Stimulated activated CD8-positive, alpha-beta memory T cell treated with anti-CD3 and anti-CD28 coated beads, Interleukin-7, amount 100 ng/mL, for 4 hours (primary cell): ENCODE data around the gene SLFNL1.

Source experiments
- DNase-seq, 2 donors: peaks; one replicate each; pipeline ENCODE4 v3.0.0-alpha.2; 2020; ENCODE audit warnings: low read depth in 2 of 2

Gene SLFNL1

GRCh38 chr1:41020109-41020576, 1.4 kb downstream of the SLFNL1 start:
- no peak for DNase-seq

DNA sequence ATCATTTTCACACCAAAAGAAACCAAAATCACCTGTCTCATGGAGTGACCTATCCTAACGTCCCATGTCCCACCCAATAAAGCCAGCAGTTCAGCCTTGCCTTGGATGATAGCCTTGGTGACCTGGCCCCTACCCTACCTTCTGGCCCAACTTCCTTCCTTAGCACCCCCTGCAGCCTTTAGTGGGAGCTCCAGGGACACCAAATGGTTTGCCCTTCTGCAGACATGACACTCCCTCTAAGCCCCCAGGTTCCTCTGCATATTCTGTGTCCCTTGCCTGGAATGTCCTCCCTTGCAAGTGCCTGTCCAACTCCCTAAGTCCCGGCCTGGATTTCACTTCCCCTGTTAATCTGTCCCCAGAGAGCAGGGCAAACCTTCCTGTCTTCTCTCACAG, 2.2 kb downstream of the SLFNL1 start:
- no peak for DNase-seq

DNA sequence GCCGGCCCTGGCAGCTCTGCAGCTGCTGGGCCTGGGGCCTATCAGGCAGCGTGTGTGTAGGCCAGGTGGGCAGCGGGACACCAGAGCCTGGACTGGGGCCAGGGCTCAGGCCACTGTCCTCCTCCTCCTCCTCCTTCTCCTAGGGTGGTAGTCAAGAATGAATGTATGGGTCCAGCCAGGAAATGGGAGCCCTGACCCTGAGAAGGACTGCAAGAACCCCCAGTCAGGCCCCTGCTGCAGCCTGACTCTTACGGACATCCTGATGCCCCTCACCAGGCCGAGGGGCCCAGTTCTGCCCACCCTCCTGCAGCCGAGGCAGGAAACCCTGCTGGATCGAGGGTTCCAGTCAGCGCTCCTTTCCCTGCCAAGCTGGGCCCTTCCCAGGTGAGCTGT, 3.5 kb downstream of the SLFNL1 start:
- no peak for DNase-seq

DNA sequence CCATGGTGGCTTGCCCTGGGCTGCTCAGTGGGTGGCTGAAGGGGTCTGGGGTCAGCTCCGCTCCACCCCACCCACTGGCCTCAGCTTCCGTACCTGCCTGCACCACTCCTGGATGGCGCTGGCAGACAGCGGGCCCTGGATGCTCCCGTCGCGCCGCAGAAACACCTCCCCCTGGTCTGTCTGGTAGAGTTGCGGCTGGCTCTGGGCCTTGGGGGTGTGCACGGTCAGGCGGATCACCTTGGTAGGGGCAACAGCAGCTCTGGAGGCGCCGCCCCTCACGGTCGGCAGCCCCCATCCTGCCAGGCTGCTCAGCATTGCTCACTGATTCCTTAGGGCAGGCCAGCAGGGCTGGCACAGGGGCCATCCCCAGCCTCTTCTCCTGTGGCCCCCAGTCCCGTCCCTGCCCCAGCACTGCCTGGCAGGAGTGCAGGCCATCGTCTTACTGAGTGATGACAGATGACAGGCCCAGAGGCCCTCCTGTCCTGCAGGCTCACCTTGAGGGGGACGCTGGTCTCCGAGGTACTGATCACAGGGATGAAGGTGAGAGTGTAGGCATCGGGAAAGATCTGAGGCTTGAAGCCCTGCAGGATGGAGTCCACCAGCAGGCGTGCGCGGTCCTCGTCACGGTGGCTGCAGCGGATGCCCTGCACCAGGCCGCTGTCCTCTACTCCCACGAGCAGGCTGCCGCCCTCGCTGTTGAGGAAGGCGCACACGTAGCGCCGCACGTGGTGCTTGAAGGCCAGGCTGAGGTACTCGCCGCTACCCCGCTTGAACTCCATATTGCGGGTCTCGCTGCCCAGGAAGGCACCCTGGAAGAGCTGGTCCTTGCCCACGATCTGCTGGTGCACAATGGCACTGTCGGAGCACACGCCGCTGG, 4.1 kb downstream of the SLFNL1 start:
- DNase-seq: no peak

GRCh38 chr1:41015897-41016470, 5.5 kb downstream of the SLFNL1 start:
- no peak for DNase-seq

GRCh38 chr1:41015281-41015896, 6.1 kb downstream of the SLFNL1 start:
- DNase-seq: no peak

DNA sequence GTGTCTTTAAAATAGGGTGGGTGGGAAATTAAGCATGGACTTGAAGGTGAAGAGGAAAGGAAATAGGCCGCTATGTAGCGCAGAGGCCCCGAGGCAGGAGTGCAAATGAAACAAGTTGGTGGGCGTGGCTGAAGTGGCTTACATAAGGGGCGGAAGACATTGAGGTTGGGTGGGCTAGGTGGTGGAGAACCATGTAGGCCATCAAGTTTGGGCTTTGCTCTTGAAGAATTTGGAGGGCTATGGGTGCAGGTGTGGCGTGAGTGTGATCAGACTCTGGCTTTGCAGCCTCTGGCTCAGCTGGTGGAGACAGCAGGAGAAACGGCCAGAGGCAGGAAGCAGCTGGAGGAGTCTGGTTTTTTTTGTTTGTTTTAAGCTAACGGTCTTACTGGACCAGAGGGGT, 6.7 kb downstream of the SLFNL1 start:
- no peak for DNase-seq

DNA sequence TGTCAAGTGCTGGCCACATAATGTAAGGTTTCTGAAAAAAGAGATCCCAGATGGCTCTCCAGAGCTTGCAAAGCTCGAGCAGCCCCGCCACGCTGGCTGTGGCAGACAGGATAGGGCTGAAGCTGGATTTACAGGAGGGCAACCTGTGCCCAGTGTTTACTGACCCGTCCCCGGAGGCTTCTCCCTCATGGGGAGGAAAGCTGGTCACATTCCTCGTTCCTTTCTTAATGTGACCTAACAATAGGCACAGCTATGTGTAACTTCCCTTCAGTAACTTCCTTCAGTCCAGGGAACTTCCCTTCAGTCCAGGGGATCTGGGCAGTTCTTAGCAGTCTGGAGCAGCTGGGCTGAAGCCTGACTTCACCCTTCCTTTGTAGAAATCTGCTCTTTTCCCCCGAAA, 7.7 kb downstream of the SLFNL1 start:
- DNase-seq: no peak

DNA sequence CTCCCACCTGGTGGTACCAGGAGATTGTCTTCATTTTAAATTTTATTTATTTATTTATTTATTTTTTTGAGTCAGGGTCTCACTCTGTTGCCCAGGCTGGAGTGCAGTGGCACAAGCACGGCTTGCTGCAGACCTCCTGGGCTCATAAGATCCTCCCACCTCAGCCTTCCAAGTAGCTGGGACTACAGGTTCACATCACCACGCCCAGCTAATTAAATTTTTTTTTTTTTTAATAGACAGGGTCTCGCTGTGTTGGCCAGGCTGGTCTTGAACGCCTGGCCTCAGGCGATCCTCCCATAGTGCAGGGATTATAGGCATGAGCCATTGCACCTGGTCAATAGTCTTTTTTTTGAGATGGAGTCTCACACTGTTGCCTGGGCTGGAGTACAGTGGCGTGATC, 8.5 kb downstream of the SLFNL1 start:
- DNase-seq: no peak

- DNase-seq: no peak
Measured at GRCh38 chr1:41010345-41010744, 11.2 kb downstream of the SLFNL1 start.

GRCh38 chr1:41009466-41009865, 12.1 kb downstream of the SLFNL1 start:
- no peak for DNase-seq

DNA sequence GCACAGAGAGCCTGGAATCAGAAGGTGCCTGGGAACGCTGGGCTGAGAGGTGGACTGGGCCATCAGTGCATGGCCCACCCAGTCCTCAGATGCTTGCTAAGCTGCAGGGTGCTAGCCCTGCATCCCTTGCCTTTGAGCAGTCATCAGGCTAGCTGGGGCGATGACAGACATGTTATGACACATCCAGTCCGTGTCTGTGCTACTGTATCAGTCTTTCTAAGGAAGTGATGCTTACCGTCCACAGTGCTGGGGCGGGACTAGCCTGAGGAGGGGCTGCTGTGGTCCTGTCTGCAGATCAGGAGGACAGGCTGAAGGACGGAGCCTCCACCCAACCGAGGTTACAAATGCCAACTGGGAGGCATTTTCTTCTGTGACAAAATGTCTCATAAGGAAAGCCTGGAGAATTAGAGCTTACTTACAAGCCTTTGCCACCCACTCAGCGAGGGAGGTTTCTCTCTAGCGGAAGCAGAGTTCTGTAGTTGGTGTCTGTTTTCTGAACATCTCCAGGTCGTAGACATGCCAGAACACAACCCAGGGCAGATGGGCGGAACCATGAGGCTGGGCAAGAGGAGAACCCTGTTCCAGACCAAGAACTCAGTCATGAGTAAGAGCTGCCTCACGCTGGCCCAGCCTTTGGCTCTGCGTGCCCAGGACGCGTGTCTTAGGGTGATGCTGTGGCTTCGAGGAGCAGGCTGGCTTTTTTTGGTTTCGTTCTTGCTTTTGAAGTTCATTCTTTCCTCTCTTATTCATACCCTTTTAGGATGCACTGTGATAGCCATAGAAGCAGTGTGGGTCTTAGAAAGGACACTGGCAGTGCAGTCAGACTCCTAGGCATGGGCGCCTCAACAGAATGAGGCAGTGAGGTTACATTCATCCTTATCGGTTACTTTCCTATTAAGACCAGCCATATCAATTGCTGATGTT, 14.3 kb downstream of the SLFNL1 start:
- no peak for DNase-seq

- no peak for DNase-seq
Measured at GRCh38 chr1:41005876-41006275, 15.6 kb downstream of the SLFNL1 start.

GRCh38 chr1:41003640-41004220, 17.8 kb downstream of the SLFNL1 start:
- DNase-seq: peak; percentile 72 to 84

GRCh38 chr1:41003127-41003639, 18.3 kb downstream of the SLFNL1 start:
- no peak for DNase-seq

DNA sequence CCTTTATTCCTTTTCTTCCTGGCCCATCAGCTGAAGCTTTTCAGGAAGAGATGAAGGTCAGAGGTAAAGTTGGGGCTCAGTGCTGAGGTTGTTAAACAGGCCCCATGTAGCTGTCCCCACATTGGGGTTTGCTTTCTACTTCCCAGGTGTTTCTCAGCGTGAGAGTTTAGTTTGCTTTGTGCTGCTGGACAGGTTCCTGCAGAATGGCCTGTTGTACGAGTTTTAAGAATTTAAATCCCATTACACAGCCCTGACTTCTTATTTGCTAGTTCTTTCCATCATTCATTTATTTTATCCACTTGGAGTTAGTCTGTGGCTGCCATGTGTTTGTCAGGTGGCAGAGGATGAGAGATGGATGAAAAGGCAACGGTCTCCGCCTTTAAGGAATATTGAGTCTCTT, 22.9 kb downstream of the SLFNL1 start:
- no peak for DNase-seq

GRCh38 chr1:40997096-40997495, 24.4 kb downstream of the SLFNL1 start:
- DNase-seq: no peak

- no peak for DNase-seq
Measured at GRCh38 chr1:40989066-40989465, 32.5 kb downstream of the SLFNL1 start.

DNA sequence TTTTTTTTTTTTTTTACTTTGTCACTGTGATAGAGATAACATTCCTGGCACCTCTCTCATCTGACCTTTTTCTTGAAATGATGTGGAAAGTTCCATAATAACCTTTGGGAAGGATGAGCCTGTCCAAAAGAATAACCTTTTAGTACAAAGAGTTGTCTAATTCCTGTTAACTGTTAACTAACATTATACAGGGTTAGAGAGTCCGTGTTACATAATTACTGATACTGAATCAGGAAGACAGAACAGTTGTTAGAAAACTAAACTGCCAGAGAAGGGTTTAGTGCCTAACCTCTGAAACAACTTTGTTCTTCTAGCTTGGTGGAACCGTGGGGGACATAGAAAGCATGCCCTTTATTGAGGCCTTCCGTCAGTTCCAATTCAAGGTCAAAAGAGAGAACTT, 33.2 kb downstream of the SLFNL1 start:
- no peak for DNase-seq

DNA sequence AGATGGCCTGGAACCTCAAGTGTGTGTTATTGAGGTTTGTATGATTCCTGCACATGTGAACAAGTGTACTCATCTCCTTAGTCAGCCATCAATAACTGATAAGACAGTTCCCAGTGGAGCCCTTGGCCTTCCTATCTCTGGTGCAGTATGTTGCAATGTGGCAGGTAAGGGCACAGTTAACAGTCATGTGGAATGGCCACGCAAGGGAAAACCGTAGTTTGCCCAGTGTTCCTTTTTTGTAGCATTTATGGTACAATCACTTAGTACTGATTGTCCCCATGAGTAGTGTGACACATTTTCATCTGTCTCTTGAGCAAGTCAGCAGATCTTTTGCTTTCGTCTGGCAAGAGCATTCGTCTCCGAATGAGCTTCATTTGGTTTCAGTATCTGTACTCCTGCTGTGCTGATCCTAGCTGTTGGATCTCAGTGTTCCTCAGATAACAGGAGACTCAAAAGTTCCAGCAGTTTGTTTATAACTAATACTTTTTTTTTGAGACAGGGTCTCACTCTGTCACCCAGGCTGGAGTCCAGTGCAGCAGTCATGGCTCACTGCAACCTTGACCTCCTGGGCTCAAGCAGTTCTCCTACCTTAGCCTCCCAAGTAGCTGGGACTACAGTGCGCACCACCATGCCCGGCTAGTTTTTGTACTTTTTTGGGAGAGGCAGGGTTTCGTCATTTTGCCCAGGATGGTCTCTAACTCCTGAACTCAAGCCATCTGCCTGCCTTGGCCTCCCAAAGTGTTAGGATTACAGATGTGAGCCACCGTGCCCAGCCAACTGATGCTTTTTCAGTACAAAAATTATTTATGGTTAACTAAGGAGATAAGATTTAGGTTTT, 33.9 kb downstream of the SLFNL1 start:
- no peak for DNase-seq
